ENCODE data around the gene BTBD17.

GRCh38 chr17:74330446-74330845, 31.2 kb downstream of the BTBD17 start:
- no peak for TF ChIP-seq CTCF (IDR thresholded peaks at IDR 0.05 in 2 of 3, conservative IDR thresholded peaks at IDR 0.05 in 1 of 3; ENCODE audit: borderline replicate concordance in 1 of 3, insufficient read depth in 1 of 3, low read depth in 2 of 3, low read length in 2 of 3)
- TF ChIP-seq POLR2AphosphoS5 (IDR thresholded peaks at IDR 0.05; ENCODE audit: low read depth, low read length) = no peak
- TF ChIP-seq POLR2A (IDR thresholded peaks at IDR 0.05; ENCODE audit: borderline replicate concordance, extremely low read depth, insufficient read depth, insufficient read length) = no peak
- no peak for TF ChIP-seq EZH2 (IDR thresholded peaks at IDR 0.05)
- no peak for TF ChIP-seq ELF1 (IDR thresholded peaks at IDR 0.05; ENCODE audit: borderline replicate concordance, low read depth)
- TF ChIP-seq ZFX (IDR thresholded peaks at IDR 0.05) = no peak
- no peak for TF ChIP-seq SRF (IDR thresholded peaks at IDR 0.05; ENCODE audit: low read depth)

Data from HCT116 (cell line).